A673 (cell line): ENCODE measurements around the gene PKD2L2.

Experiments used
- CTCF ChIP-seq: fragments of 300-800, 200-600 bp; sonication (generic); conservative IDR thresholded peaks from 2 replicates; pipeline ENCODE4 v1.5.1; 2017; ENCODE audit warnings: low read depth, mild to moderate bottlenecking, antibody characterized with exemption, low read length, moderate library complexity, mixed read lengths
- EZH2 ChIP-seq: fragments of 200-600 bp; sonication (generic); IDR thresholded peaks from 2 replicates; pipeline ENCODE4 v1.6.1; 2017; ENCODE audit warnings: borderline replicate concordance, low read depth, mild to moderate bottlenecking, mixed read lengths, antibody characterized with exemption, low read length; ENCODE audit not compliant: poor library complexity, severe bottlenecking

GRCh38 chr5:137933491-137933911 is 44.2 kb downstream of the PKD2L2 start:
- TF ChIP-seq CTCF (no peak), EZH2 (no peak)
